PC-3 (cell line): Measurements from ENCODE around the gene MAPK1. TPM values are rescaled to one million over a fixed set of nuclear protein-coding genes. Genes with fewer than 3 reads are reported as not detected.
A peak's percentile ranks its signal among the peaks of the same experiment; 100 is the strongest.

Source experiments
- ATAC-seq: fragments of 200-7000 bp; cut with Tn5 transposase; 2 replicates; pipeline ENCODE4 v1.9.1; 2020; ENCODE audit warnings: mild to moderate bottlenecking, moderate library complexity
- BruUV-seq: library from RNA; stranded (reverse); fragments of 400-500 nt; replicated peaks from 2 replicates; lab custom pipeline; 2021; lab: Mats Ljungman, UMichigan
- CTCF ChIA-PET: fragments of 300-600 bp; sonication (Branson Sonifier 250); formaldehyde crosslinking; loops from one replicate; lab custom pipeline; 2022; ENCODE audit warnings: antibody characterized with exemption; lab: Charles Lee
- POLR2A ChIA-PET: fragments of 300-600 bp; sonication (Branson Sonifier 250); formaldehyde crosslinking; loops from one replicate; lab custom pipeline; 2022; ENCODE audit warnings: antibody characterized with exemption; ENCODE audit not compliant: unreplicated experiment; lab: Charles Lee
- DNase-seq: peaks from one replicate; pipeline ENCODE4 v3.0.0-alpha.2; 2015
- H2AFZ ChIP-seq: fragments of 300-600 bp; sonication (generic); 2 replicates; pipeline ENCODE4 v1.6.0; 2016; ENCODE audit warnings: antibody characterized with exemption, low read length
- H3F3A ChIP-seq: fragments of 300-600 bp; sonication (generic); one replicate; pipeline ENCODE4 v1.6.0; 2017; ENCODE audit warnings: antibody characterized with exemption, low read length, control low read depth, mild to moderate bottlenecking; ENCODE audit not compliant: unreplicated experiment
- H3K27ac ChIP-seq: fragments of 300-600 bp; sonication (generic); 2 replicates; pipeline ENCODE4 v1.5.1; 2016; ENCODE audit warnings: mild to moderate bottlenecking, low read length
- H3K27me3 ChIP-seq: fragments of 300-600 bp; sonication (generic); 2 replicates; pipeline ENCODE4 v1.6.1; 2016; ENCODE audit warnings: low read length, mixed read lengths
- H3K36me3 ChIP-seq: fragments of 300-600 bp; sonication (generic); 2 replicates; pipeline ENCODE4 v1.6.1; 2016; ENCODE audit warnings: low read depth, mixed run types, low read length, mixed read lengths
- H3K4me1 ChIP-seq: fragments of 300-600 bp; sonication (generic); 2 replicates; pipeline ENCODE4 v1.5.1; 2016; ENCODE audit warnings: low read length; ENCODE audit not compliant: insufficient read depth
- H3K4me2 ChIP-seq: fragments of 300-600 bp; sonication (generic); 2 replicates; pipeline ENCODE4 v1.6.0; 2016; ENCODE audit warnings: low read length
- H3K4me3 ChIP-seq: fragments of 300-600 bp; sonication (generic); 2 replicates; pipeline ENCODE4 v1.5.1; 2016; ENCODE audit warnings: mild to moderate bottlenecking, low read length, mixed read lengths
- H3K79me2 ChIP-seq: fragments of 300-600 bp; sonication (generic); 2 replicates; pipeline ENCODE4 v1.6.1; 2017; ENCODE audit warnings: low read length, mixed read lengths
- H3K9ac ChIP-seq: fragments of 300-600 bp; sonication (generic); 2 replicates; pipeline ENCODE4 v1.6.0; 2016; ENCODE audit warnings: mild to moderate bottlenecking, low read length
- H3K9me2 ChIP-seq: fragments of 300-600 bp; sonication (generic); replicated peaks from 2 replicates; pipeline ENCODE4 v1.6.1; 2016; ENCODE audit warnings: mixed run types, low read length, mixed read lengths
- H3K9me3 ChIP-seq: fragments of 300-600 bp; sonication (generic); 2 replicates; pipeline ENCODE4 v1.6.1; 2016; ENCODE audit warnings: low read length, mixed read lengths
- H4K20me1 ChIP-seq: fragments of 300-600 bp; sonication (generic); 2 replicates; pipeline ENCODE4 v1.6.1; 2016; ENCODE audit warnings: low read length, mixed read lengths
- CTCF ChIP-seq: fragments of 300-600 bp; sonication (generic); conservative IDR thresholded peaks from 2 replicates; pipeline ENCODE4 v1.5.1; 2017; ENCODE audit warnings: antibody characterized with exemption, low read depth, mild to moderate bottlenecking, low read length
- EZH2 ChIP-seq: fragments of 300-600 bp; sonication (generic); IDR thresholded peaks from one replicate; pipeline ENCODE4 v1.6.1; 2017; ENCODE audit warnings: antibody characterized with exemption, mild to moderate bottlenecking, low read length; ENCODE audit not compliant: unreplicated experiment
- EZH2phosphoT487 ChIP-seq: fragments of 300-600 bp; sonication (generic); IDR thresholded peaks from 2 replicates; pipeline ENCODE4 v1.6.1; 2018; ENCODE audit warnings: mild to moderate bottlenecking, antibody characterized with exemption, low read length, borderline replicate concordance
- intact Hi-C: fragments of 100-400 bp; cut with micrococcal nuclease; formaldehyde crosslinking; loops from 2 replicates; pipeline ENCODE4 v1.9.0; 2023
- total RNA-seq: library from RNA; depleted of rRNA; stranded (reverse); fragments of >200 nt; gene quantifications from 2 replicates; pipeline ENCODE4 v1.2.3, GENCODE V29; 2014

MAPK1 gene
- total RNA-seq, 1 experiment from 2014 or later = 25.1 TPM

GRCh38 chr22:21800552-21801303 is 66.7 kb downstream of the MAPK1 start:
- ATAC-seq (no peak), DNase-seq (no peak)
- POLR2A ChIA-PET = no interaction called here
- no peak overlapping the region for H3K27ac ChIP-seq
- no peaks in the 10 kb centered on the region for H3K9me3 ChIP-seq
- CTCF ChIA-PET = no interaction called here
- no peaks in the 10 kb centered on the region for H3K79me2 ChIP-seq
- no TSS peak for BruUV-seq
- peaks cover 17% of the 10 kb centered on the region for H3K36me3 ChIP-seq
- H3K27me3 ChIP-seq = no peaks in the 10 kb centered on the region
- no peaks in the 10 kb centered on the region for H3K4me1 ChIP-seq
- H3K4me3 ChIP-seq = no peak overlapping the region
- H3K9me2 ChIP-seq = no peaks in the 10 kb centered on the region
- intact Hi-C loops = no loop called here
- no peaks in the 10 kb centered on the region for H3F3A ChIP-seq
- H3K9ac ChIP-seq = no peak overlapping the region
- TF ChIP-seq CTCF (no peak), EZH2phosphoT487 (no peak), EZH2 (no peak)
- no peak overlapping the region for H2AFZ ChIP-seq
- no peak overlapping the region for H3K4me2 ChIP-seq
- H4K20me1 ChIP-seq = no peaks in the 10 kb centered on the region

GRCh38 chr22:21797444-21798221 is 69.8 kb downstream of the MAPK1 start:
- Histone ChIP-seq H3K9me2 (no peaks in the 10 kb centered on the region), H3K36me3 (0 out of 2 replicates have a peak, but pooled peaks cover 1% of the 10 kb centered on the region), H3K27me3 (no peaks in the 10 kb centered on the region), H3K27ac (no peak overlapping the region), H2AFZ (no peak overlapping the region), H3K79me2 (no peaks in the 10 kb centered on the region), H3F3A (no peaks in the 10 kb centered on the region), H3K4me3 (no peak overlapping the region), H3K4me2 (no peak overlapping the region), H3K4me1 (no peaks in the 10 kb centered on the region), H3K9me3 (no peaks in the 10 kb centered on the region), H4K20me1 (no peaks in the 10 kb centered on the region), H3K9ac (no peak overlapping the region)
- intact Hi-C loops = no loop called here
- no peak for DNase-seq
- ATAC-seq = no peak
- TSS peak; percentile 9 for BruUV-seq
- no peak for TF ChIP-seq CTCF
- no peak for TF ChIP-seq EZH2
- TF ChIP-seq EZH2phosphoT487 = no peak
- ChIA-PET CTCF (no interaction called here), POLR2A (no interaction called here)

- Histone ChIP-seq H3K4me3 (no peak overlapping the region), H3K4me2 (no peak overlapping the region), H3K36me3 (no peaks in the 10 kb centered on the region), H3K27ac (no peak overlapping the region), H3K27me3 (no peaks in the 10 kb centered on the region), H3K9me3 (no peaks in the 10 kb centered on the region), H3K79me2 (no peaks in the 10 kb centered on the region), H3K4me1 (peaks cover 6% of the 10 kb centered on the region), H3K9ac (no peak overlapping the region), H2AFZ (no peak overlapping the region), H3F3A (no peaks in the 10 kb centered on the region), H3K9me2 (no peaks in the 10 kb centered on the region), H4K20me1 (no peaks in the 10 kb centered on the region)
- DNase-seq = no peak
- TF ChIP-seq CTCF (no peak), EZH2 (no peak), EZH2phosphoT487 (no peak)
- ChIA-PET POLR2A (no interaction called here), CTCF (no interaction called here)
- no peak for ATAC-seq
- BruUV-seq = no TSS peak
- intact Hi-C loops = no loop called here
Measured at GRCh38 chr22:21796863-21797262, 70.6 kb downstream of the MAPK1 start.
